Astrocyte (in vitro differentiated cells and primary cell): ENCODE measurements around the gene PRELID3B. TPM values are rescaled to one million over a fixed set of nuclear protein-coding genes. Genes with fewer than 3 reads are reported as not detected.

Experiments used
- DNase-seq: peaks from one replicate; pipeline ENCODE4 v3.0.0-alpha.2; 2010; ENCODE audit warnings: low read depth
- FAIRE-seq: peaks from 2 replicates; lab custom pipeline; 2011; peaks lifted over from hg19 to GRCh38; lab: Jason Lieb, UNC
- H2AFZ ChIP-seq: 2 replicates; pipeline ENCODE4 v1.6.0; 2012; ENCODE audit warnings: low read depth, low read length, inconsistent platforms
- H3K27ac ChIP-seq: 2 replicates; pipeline ENCODE4 v1.5.1; 2011; ENCODE audit warnings: low read depth, low read length, inconsistent platforms
- H3K27me3 ChIP-seq: 2 replicates; pipeline ENCODE4 v1.6.0; 2011; ENCODE audit warnings: low read length, inconsistent platforms; ENCODE audit not compliant: insufficient read depth
- H3K36me3 ChIP-seq: 2 replicates; pipeline ENCODE4 v1.5.1; 2011; ENCODE audit warnings: low read length, inconsistent platforms; ENCODE audit not compliant: insufficient read depth
- H3K4me1 ChIP-seq: 2 replicates; pipeline ENCODE4 v1.5.1; 2011; ENCODE audit warnings: low read length, inconsistent platforms; ENCODE audit not compliant: insufficient read depth
- H3K4me2 ChIP-seq: 2 replicates; pipeline ENCODE4 v1.6.0; 2012; ENCODE audit warnings: low read length, inconsistent platforms
- H3K4me3 ChIP-seq: 2 replicates; pipeline ENCODE4 v1.5.1; 2011; ENCODE audit warnings: low read depth, mild to moderate bottlenecking, low read length, inconsistent platforms; ENCODE audit not compliant: insufficient read depth
- H3K79me2 ChIP-seq: 2 replicates; pipeline ENCODE4 v1.6.0; 2012; ENCODE audit warnings: mild to moderate bottlenecking, low read length, inconsistent platforms; ENCODE audit not compliant: insufficient read depth
- H3K9ac ChIP-seq: 2 replicates; pipeline ENCODE4 v1.6.0; 2012; ENCODE audit warnings: mild to moderate bottlenecking, low read length, inconsistent platforms
- H3K9me3 ChIP-seq: 2 replicates; pipeline ENCODE4 v1.5.1; 2012; ENCODE audit warnings: low read depth, mild to moderate bottlenecking, low read length, inconsistent platforms; ENCODE audit not compliant: insufficient read depth
- H4K20me1 ChIP-seq: 2 replicates; pipeline ENCODE4 v1.6.0; 2012; ENCODE audit warnings: low read length, inconsistent platforms; ENCODE audit not compliant: insufficient read depth
- H3K27ac Mint-ChIP-seq: one replicate; pipeline ENCODE4 v1.8.0; 2021; ENCODE audit warnings: mild to moderate bottlenecking, mixed read lengths; ENCODE audit not compliant: unreplicated experiment
- H3K27me3 Mint-ChIP-seq: one replicate; pipeline ENCODE4 v1.8.0; 2021; ENCODE audit warnings: low read depth, mixed read lengths; ENCODE audit not compliant: unreplicated experiment
- H3K36me3 Mint-ChIP-seq: one replicate; pipeline ENCODE4 v1.8.0; 2021; ENCODE audit warnings: low read depth, mixed read lengths; ENCODE audit not compliant: unreplicated experiment
- H3K4me1 Mint-ChIP-seq: one replicate; pipeline ENCODE4 v1.8.0; 2021; ENCODE audit warnings: low read depth, mixed read lengths; ENCODE audit not compliant: unreplicated experiment
- H3K4me3 Mint-ChIP-seq: one replicate; pipeline ENCODE4 v1.8.0; 2021; ENCODE audit warnings: mild to moderate bottlenecking, moderate library complexity, mixed read lengths; ENCODE audit not compliant: unreplicated experiment
- H3K9me3 Mint-ChIP-seq: one replicate; pipeline ENCODE4 v1.8.0; 2021; ENCODE audit warnings: mild to moderate bottlenecking, mixed read lengths; ENCODE audit not compliant: unreplicated experiment
- CTCF ChIP-seq: IDR thresholded peaks from 2 replicates; pipeline ENCODE4 v1.5.1; 2011; ENCODE audit warnings: low read depth, mild to moderate bottlenecking, inconsistent platforms, low read length, moderate library complexity; ENCODE audit not compliant: insufficient read depth
- EZH2 ChIP-seq: IDR thresholded peaks from 2 replicates; pipeline ENCODE4 v1.6.1; 2012; ENCODE audit warnings: mild to moderate bottlenecking, low read length, inconsistent platforms; ENCODE audit not compliant: insufficient read depth
- total RNA-seq: library from RNA; stranded (reverse); gene quantifications from 2 replicates; pipeline ENCODE4 v1.2.1, GENCODE V29; 2021

PRELID3B gene
- total RNA-seq, 1 donor from 2014 or later: 68.8 TPM

- TF ChIP-seq EZH2: no peak
- FAIRE-seq (no peak), DNase-seq (no peak)
- H3K4me1 ChIP-seq: peaks cover 15% of the 10 kb centered on the region
- Mint-ChIP-seq H3K4me3 (no peak overlapping the region), H3K27ac (peak overlapping the region; percentile 1), H3K9me3 (no peaks in the 10 kb centered on the region), H3K27me3 (no peaks in the 10 kb centered on the region), H3K4me1 (peaks cover 19% of the 10 kb centered on the region), H3K36me3 (peaks cover 10% of the 10 kb centered on the region)
- H3K9me3 ChIP-seq: no peaks in the 10 kb centered on the region
- no peak overlapping the region for H3K9ac ChIP-seq
- H3K4me3 ChIP-seq: no peak overlapping the region
- H2AFZ ChIP-seq: no peak overlapping the region
- H3K36me3 ChIP-seq: peaks cover 18% of the 10 kb centered on the region
- H3K27ac ChIP-seq: no peak overlapping the region
- peaks cover 38% of the 10 kb centered on the region for H4K20me1 ChIP-seq
- no peaks in the 10 kb centered on the region for H3K27me3 ChIP-seq
- no peak overlapping the region for H3K4me2 ChIP-seq
- peaks cover 44% of the 10 kb centered on the region for H3K79me2 ChIP-seq
Observed at GRCh38 chr20:59022754-59023153, 19.8 kb downstream of the PRELID3B start.

- Mint-ChIP-seq H3K4me3 (no peak overlapping the region), H3K27me3 (no peaks in the 10 kb centered on the region), H3K27ac (no peak overlapping the region), H3K4me1 (peaks cover 12% of the 10 kb centered on the region), H3K36me3 (peaks cover 6% of the 10 kb centered on the region), H3K9me3 (no peaks in the 10 kb centered on the region)
- peak overlapping the region; percentile 69 for H3K4me2 ChIP-seq
- H3K4me3 ChIP-seq: peak overlapping the region; percentile 16
- no peaks in the 10 kb centered on the region for H3K9me3 ChIP-seq
- TF ChIP-seq EZH2 (no peak), CTCF (no peak)
- H3K36me3 ChIP-seq: peaks cover 15% of the 10 kb centered on the region
- peaks cover 22% of the 10 kb centered on the region for H4K20me1 ChIP-seq
- H3K79me2 ChIP-seq: peaks cover 27% of the 10 kb centered on the region
- peaks cover 18% of the 10 kb centered on the region for H3K4me1 ChIP-seq
- no peak for FAIRE-seq
- H3K9ac ChIP-seq: peak overlapping the region; percentile 19
- H3K27me3 ChIP-seq: no peaks in the 10 kb centered on the region
- peak overlapping the region; percentile 28 for H3K27ac ChIP-seq
- peak; percentile 77 for DNase-seq
- H2AFZ ChIP-seq: no peak overlapping the region
Observed at GRCh38 chr20:59020938-59021551, 21.5 kb downstream of the PRELID3B start.

- no peak for TF ChIP-seq CTCF
- H4K20me1 ChIP-seq: peaks cover 6% of the 10 kb centered on the region
- H3K4me3 ChIP-seq: no peak within 1 kb of the TSS
- H3K9ac ChIP-seq: no peak within 1 kb of the TSS
- H3K36me3 Mint-ChIP-seq: peaks cover 6% of the 10 kb centered on the region
- peaks cover 15% of the 10 kb centered on the region for H3K4me1 Mint-ChIP-seq
- no peaks in the 10 kb centered on the region for H3K27me3 Mint-ChIP-seq
- no peaks in the 10 kb centered on the region for H3K27me3 ChIP-seq
- no peak for DNase-seq
- no peaks in the 10 kb centered on the region for H3K36me3 ChIP-seq
- H3K27ac ChIP-seq: no peak within 1 kb of the TSS
- no peaks in the 10 kb centered on the region for H3K9me3 ChIP-seq
- H3K4me1 ChIP-seq: peaks cover 26% of the 10 kb centered on the region
- no peak within 1 kb of the TSS for H2AFZ ChIP-seq
- no peak within 1 kb of the TSS for H3K4me2 ChIP-seq
- peaks cover 9% of the 10 kb centered on the region for H3K79me2 ChIP-seq
- no peak for FAIRE-seq
- no peaks in the 10 kb centered on the region for H3K9me3 Mint-ChIP-seq
- H3K27ac Mint-ChIP-seq: no peak within 1 kb of the TSS
- H3K4me3 Mint-ChIP-seq: no peak within 1 kb of the TSS
Observed at GRCh38 chr20:59019217-59019616, 23.4 kb downstream of the PRELID3B start, which contains the start of gene TUBB1. Gene TUBB1, plus strand, starts transcription at chr20:59019429. Its CDS starts 94 bp downstream, at chr20:59019523.
